HCT116 (cell line): Measurements from ENCODE around the gene CFDP1.

ENCODE experiments used
- EGR1 ChIP-seq: IDR thresholded peaks from 2 replicates; pipeline ENCODE4 v1.6.1; 2012; ENCODE audit warnings: low read depth
- EZH2phosphoT487 ChIP-seq: fragments of 200-600 bp; IDR thresholded peaks from 2 replicates; pipeline ENCODE4 v1.6.1; 2018; ENCODE audit warnings: antibody characterized with exemption, borderline replicate concordance
- POLR2A ChIP-seq: IDR thresholded peaks from 2 replicates; pipeline ENCODE4 v1.7.0; 2011; ENCODE audit warnings: borderline replicate concordance; ENCODE audit not compliant: insufficient read depth, insufficient read length; ENCODE audit errors: extremely low read depth
- RAD21 ChIP-seq: IDR thresholded peaks from 2 replicates; pipeline ENCODE4 v1.6.1; 2012; ENCODE audit warnings: low read depth, mild to moderate bottlenecking
- REST ChIP-seq: IDR thresholded peaks from 2 replicates; pipeline ENCODE4 v1.6.1; 2012; ENCODE audit warnings: low read depth
- SIN3A ChIP-seq: IDR thresholded peaks from 2 replicates; pipeline ENCODE4 v1.6.1; 2012; ENCODE audit warnings: low read depth
- TCF7L2 ChIP-seq: IDR thresholded peaks from 2 replicates; pipeline ENCODE4 v1.7.0; 2011; ENCODE audit warnings: borderline replicate concordance, inconsistent platforms; ENCODE audit not compliant: insufficient read depth, insufficient read length; ENCODE audit errors: extremely low read depth
- ZFX ChIP-seq: fragments of 450-650 bp; IDR thresholded peaks from 2 replicates; pipeline ENCODE4 v1.6.1; 2017
- TF ChIP-seq, protein P1 (sequence below), 3 experiments: fragments of 200-600 bp in 1 of 3; sonication (generic) in 1 of 3; IDR thresholded peaks in 2 of 3; conservative IDR thresholded peaks in 1 of 3; 2 replicates each; pipeline ENCODE4 v1.5.1; 2012 to 2017; ENCODE audit warnings: low read depth in 2 of 3, low read length in 2 of 3, antibody characterized with exemption in 1 of 3, borderline replicate concordance in 1 of 3, control low read depth in 1 of 3, mild to moderate bottlenecking in 1 of 3, mixed read lengths in 1 of 3, mixed run types in 1 of 3, moderate library complexity in 1 of 3; ENCODE audit not compliant: insufficient read depth in 1 of 3

DNA sequence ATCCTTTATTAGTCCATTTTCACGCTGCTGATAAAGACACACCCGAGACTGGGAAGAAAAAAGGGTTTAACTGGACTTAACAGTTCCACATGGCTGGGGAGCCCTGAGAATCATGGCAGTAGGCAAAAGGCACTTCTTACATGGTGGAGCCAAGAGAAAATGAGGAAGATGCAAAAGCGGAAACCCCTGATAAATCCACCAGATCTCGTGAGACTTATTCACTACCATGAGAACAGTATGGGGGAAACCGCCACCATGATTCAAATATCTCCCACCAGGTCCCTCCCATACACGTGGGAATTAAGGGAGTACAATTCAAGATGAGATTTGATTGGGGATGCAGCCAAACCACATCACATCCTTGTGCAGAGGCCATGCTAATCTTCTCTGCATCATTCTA lies 146.9 kb downstream of the CFDP1 start:
- TF ChIP-seq, protein P1, sequence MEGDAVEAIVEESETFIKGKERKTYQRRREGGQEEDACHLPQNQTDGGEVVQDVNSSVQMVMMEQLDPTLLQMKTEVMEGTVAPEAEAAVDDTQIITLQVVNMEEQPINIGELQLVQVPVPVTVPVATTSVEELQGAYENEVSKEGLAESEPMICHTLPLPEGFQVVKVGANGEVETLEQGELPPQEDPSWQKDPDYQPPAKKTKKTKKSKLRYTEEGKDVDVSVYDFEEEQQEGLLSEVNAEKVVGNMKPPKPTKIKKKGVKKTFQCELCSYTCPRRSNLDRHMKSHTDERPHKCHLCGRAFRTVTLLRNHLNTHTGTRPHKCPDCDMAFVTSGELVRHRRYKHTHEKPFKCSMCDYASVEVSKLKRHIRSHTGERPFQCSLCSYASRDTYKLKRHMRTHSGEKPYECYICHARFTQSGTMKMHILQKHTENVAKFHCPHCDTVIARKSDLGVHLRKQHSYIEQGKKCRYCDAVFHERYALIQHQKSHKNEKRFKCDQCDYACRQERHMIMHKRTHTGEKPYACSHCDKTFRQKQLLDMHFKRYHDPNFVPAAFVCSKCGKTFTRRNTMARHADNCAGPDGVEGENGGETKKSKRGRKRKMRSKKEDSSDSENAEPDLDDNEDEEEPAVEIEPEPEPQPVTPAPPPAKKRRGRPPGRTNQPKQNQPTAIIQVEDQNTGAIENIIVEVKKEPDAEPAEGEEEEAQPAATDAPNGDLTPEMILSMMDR (IDR thresholded peaks at IDR 0.05 in 2 of 3, conservative IDR thresholded peaks at IDR 0.05 in 1 of 3; ENCODE audit: borderline replicate concordance in 1 of 3, insufficient read depth in 1 of 3, low read depth in 2 of 3, low read length in 2 of 3), result no peak
- no peak for TF ChIP-seq EZH2phosphoT487
- no peak for TF ChIP-seq SIN3A
- no peak for TF ChIP-seq POLR2A
- no peak for TF ChIP-seq REST
- no peak for TF ChIP-seq TCF7L2
- no peak for TF ChIP-seq RAD21
- no peak for TF ChIP-seq EGR1
- no peak for TF ChIP-seq ZFX
